Right lobe of liver (tissue), 4 donors: Measurements from ENCODE around the gene KLHDC7B.
"Not testable (repeated sequence)": the region's sequence is repeated elsewhere in the genome, so short reads cannot be mapped to it uniquely, and the experiment has no call there.

Experiments
- POLR2A ChIP-seq: fragments of 450-650 bp; IDR thresholded peaks from one replicate; pipeline ENCODE4 v1.6.1; 2017; ENCODE audit warnings: antibody characterized with exemption, mild to moderate bottlenecking
- TF ChIP-seq, protein P1 (sequence below), 4 donors: fragments of 200-600 bp in 3 of 4; fragments of 450-650 bp in 1 of 4; IDR thresholded peaks; one replicate each; pipeline versions ENCODE4 v1.5.1 to v1.8.0; 2016 to 2022; ENCODE audit warnings: antibody characterized with exemption in 4 of 4, mild to moderate bottlenecking in 2 of 4
- donor health status: DM: no; HTN: no; CAD: no.
- donor health status: DM: no; HTN: no; CAD: no.
- donor health status: DM: no; HTN: yes; CAD: no.

GRCh38 chr22:50533856-50534711 lies 11.6 kb upstream of the KLHDC7B start:
- TF ChIP-seq, protein P1, sequence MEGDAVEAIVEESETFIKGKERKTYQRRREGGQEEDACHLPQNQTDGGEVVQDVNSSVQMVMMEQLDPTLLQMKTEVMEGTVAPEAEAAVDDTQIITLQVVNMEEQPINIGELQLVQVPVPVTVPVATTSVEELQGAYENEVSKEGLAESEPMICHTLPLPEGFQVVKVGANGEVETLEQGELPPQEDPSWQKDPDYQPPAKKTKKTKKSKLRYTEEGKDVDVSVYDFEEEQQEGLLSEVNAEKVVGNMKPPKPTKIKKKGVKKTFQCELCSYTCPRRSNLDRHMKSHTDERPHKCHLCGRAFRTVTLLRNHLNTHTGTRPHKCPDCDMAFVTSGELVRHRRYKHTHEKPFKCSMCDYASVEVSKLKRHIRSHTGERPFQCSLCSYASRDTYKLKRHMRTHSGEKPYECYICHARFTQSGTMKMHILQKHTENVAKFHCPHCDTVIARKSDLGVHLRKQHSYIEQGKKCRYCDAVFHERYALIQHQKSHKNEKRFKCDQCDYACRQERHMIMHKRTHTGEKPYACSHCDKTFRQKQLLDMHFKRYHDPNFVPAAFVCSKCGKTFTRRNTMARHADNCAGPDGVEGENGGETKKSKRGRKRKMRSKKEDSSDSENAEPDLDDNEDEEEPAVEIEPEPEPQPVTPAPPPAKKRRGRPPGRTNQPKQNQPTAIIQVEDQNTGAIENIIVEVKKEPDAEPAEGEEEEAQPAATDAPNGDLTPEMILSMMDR (IDR thresholded peaks at IDR 0.05), result not testable (repeated sequence)
- TF ChIP-seq POLR2A, result peak; percentile 36
